K562 (cell line): ENCODE measurements around the gene ERN1. TPM values are rescaled to one million over a fixed set of nuclear protein-coding genes. Genes with fewer than 3 reads are reported as not detected.

Source experiments
- ATAC-seq: fragments of 200-7000 bp; cut with Tn5 transposase; 3 replicates; pipeline ENCODE4 v1.9.1; 2020; ENCODE audit warnings: moderate library complexity
- BruUV-seq: library from RNA; stranded (reverse); fragments of 400-500 nt; replicated peaks from 2 replicates; lab custom pipeline; 2021; lab: Mats Ljungman, UMichigan
- CTCF ChIA-PET: fragments of 300-600 bp; formaldehyde crosslinking; extraction: SDS; loops from one replicate; lab custom pipeline; 2021; ENCODE audit warnings: low intra/inter-chr PET ratio; lab: Yijun Ruan, JAX
- POLR2A ChIA-PET: fragments of 300-600, 350-650 bp; sonication (Branson Sonifier 250); formaldehyde crosslinking; extraction: SDS; loops from one replicate; lab custom pipeline; 2021; ENCODE audit warnings: antibody characterized with exemption, inconsistent platforms; lab: Yijun Ruan, JAX
- DNase-seq, 4 experiments: peaks; one replicate each; pipeline versions ENCODE4 v3.0.0 to v3.0.0-alpha.2; 2011 to 2018; ENCODE audit warnings: low spot score in 3 of 4, mixed read lengths in 3 of 4; ENCODE audit errors: extremely low read depth in 1 of 4
- FAIRE-seq: peaks from 2 replicates; lab custom pipeline; 2011; peaks lifted over from hg19 to GRCh38; lab: Jason Lieb, UNC
- H2AFZ ChIP-seq: 2 replicates; pipeline ENCODE4 v1.6.0; 2011; ENCODE audit warnings: low read depth, low read length, control low read depth, inconsistent platforms
- H3K27ac ChIP-seq: fragments of 200-600 bp; 3 replicates; pipeline ENCODE4 v1.8.0; 2011; ENCODE audit warnings: low read depth, mild to moderate bottlenecking, control low read depth, inconsistent platforms, low read length, moderate library complexity, mixed read lengths; ENCODE audit errors: extremely low read depth
- H3K27me3 ChIP-seq, 2 experiments: fragments of 300-600 bp in 1 of 2; 2 replicates in 1 of 2; 3 replicates in 1 of 2; pipeline versions ENCODE4 v1.6.0 to v1.8.0; 2011; ENCODE audit warnings: inconsistent platforms in 2 of 2, low read length in 2 of 2, mild to moderate bottlenecking in 1 of 2, mixed read lengths in 1 of 2, moderate library complexity in 1 of 2; ENCODE audit not compliant: control insufficient read depth in 2 of 2, insufficient read depth in 2 of 2
- H3K36me3 ChIP-seq: fragments of 300-600 bp; 3 replicates; pipeline ENCODE4 v1.8.0; 2011; ENCODE audit warnings: mild to moderate bottlenecking, low read length, inconsistent platforms; ENCODE audit not compliant: control insufficient read depth, insufficient read depth
- H3K4me1 ChIP-seq, 2 experiments: fragments of 200-600 bp in 1 of 2; replicated peaks in 1 of 2; 2 replicates in 1 of 2; 3 replicates in 1 of 2; pipeline versions ENCODE4 v1.5.1 to v1.8.0; 2011; ENCODE audit warnings: inconsistent platforms in 2 of 2, low read length in 2 of 2, mild to moderate bottlenecking in 1 of 2, mixed read lengths in 1 of 2, moderate library complexity in 1 of 2; ENCODE audit not compliant: control insufficient read depth in 2 of 2, insufficient read depth in 2 of 2
- H3K4me2 ChIP-seq: 2 replicates; pipeline ENCODE4 v1.6.1; 2011; ENCODE audit warnings: low read length, control low read depth, inconsistent platforms, mixed read lengths; ENCODE audit not compliant: insufficient read depth
- H3K4me3 ChIP-seq: fragments of 200-600 bp; sonication (generic), shearing (Covaris generic); 2 replicates; pipeline ENCODE4 v1.5.1; 2016; ENCODE audit warnings: control low read depth, inconsistent platforms
- H3K79me2 ChIP-seq: fragments of 200-600 bp; 3 replicates; pipeline ENCODE4 v1.8.0; 2011; ENCODE audit warnings: low read length, inconsistent platforms; ENCODE audit not compliant: control insufficient read depth, insufficient read depth
- H3K9ac ChIP-seq, 2 experiments: 2 replicates each; pipeline versions ENCODE4 v1.6.0 to v1.6.1; 2011; ENCODE audit warnings: low read depth in 2 of 2, low read length in 2 of 2, control low read depth in 1 of 2, inconsistent platforms in 1 of 2, mild to moderate bottlenecking in 1 of 2, mixed read lengths in 1 of 2; ENCODE audit not compliant: insufficient read depth in 1 of 2
- H3K9me1 ChIP-seq: one replicate; pipeline ENCODE4 v1.6.0; 2011; ENCODE audit warnings: inconsistent platforms, mild to moderate bottlenecking, low read length, moderate library complexity; ENCODE audit not compliant: control insufficient read depth, insufficient read depth
- H3K9me3 ChIP-seq: replicated peaks from 2 replicates; pipeline ENCODE4 v1.5.1; 2011; ENCODE audit warnings: low read depth, low read length, inconsistent platforms; ENCODE audit not compliant: control insufficient read depth, insufficient read depth
- H4K20me1 ChIP-seq: replicated peaks from 2 replicates; pipeline ENCODE4 v1.6.1; 2011; ENCODE audit warnings: low read length, inconsistent platforms, mixed read lengths; ENCODE audit not compliant: control insufficient read depth, insufficient read depth
- DIDO1 ChIP-seq: fragments of 450-650 bp; IDR thresholded peaks from 2 replicates; pipeline ENCODE4 v1.6.1; 2016; ENCODE audit warnings: low read depth, missing biosample characterization, missing genetic modification characterization
- EGR1 ChIP-seq: fragments of 450-650 bp; conservative IDR thresholded peaks from 2 replicates; pipeline ENCODE4 v1.6.1; 2017; ENCODE audit warnings: mild to moderate bottlenecking
- EHMT2 ChIP-seq: fragments of 450-650 bp; IDR thresholded peaks from 2 replicates; pipeline ENCODE4 v1.6.1; 2018; ENCODE audit warnings: antibody characterized with exemption
- EWSR1 ChIP-seq: fragments of 450-650 bp; IDR thresholded peaks from 2 replicates; pipeline ENCODE4 v1.6.1; 2018; ENCODE audit warnings: borderline replicate concordance, mild to moderate bottlenecking, low read depth, moderate library complexity; ENCODE audit not compliant: partially characterized antibody
- HSF4 ChIP-seq: fragments of 250-450 bp; sonication (Bioruptor Pico); IDR thresholded peaks from 2 replicates; pipeline ENCODE4 v2.1.2; 2022; ENCODE audit warnings: mild to moderate bottlenecking, moderate library complexity, borderline replicate concordance
- NFXL1 ChIP-seq: fragments of 450-650 bp; formaldehyde crosslinking; IDR thresholded peaks from 2 replicates; pipeline ENCODE4 v1.4.0; 2021; ENCODE audit warnings: mild to moderate bottlenecking
- TBL1XR1 ChIP-seq, 2 experiments: IDR thresholded peaks; 2 replicates each; pipeline ENCODE4 v1.6.1; 2012; ENCODE audit warnings: improper control_type of control experiment in 2 of 2, low read length in 2 of 2, mild to moderate bottlenecking in 1 of 2
- TEAD4 ChIP-seq, 2 experiments: sonication (generic) in 1 of 2; formaldehyde crosslinking in 1 of 2; IDR thresholded peaks; 2 replicates each; pipeline versions ENCODE4 v1.6.1 to v1.8.0; 2012 to 2022; ENCODE audit warnings: borderline replicate concordance in 1 of 2, inconsistent platforms in 1 of 2, low read length in 1 of 2, mild to moderate bottlenecking in 1 of 2, missing genetic modification reagents in 1 of 2
- ZNF263 ChIP-seq: sonication (generic); formaldehyde crosslinking; IDR thresholded peaks from 2 replicates; pipeline ENCODE4 v1.8.0; 2022; ENCODE audit warnings: mild to moderate bottlenecking, missing genetic modification reagents, borderline replicate concordance
- WGBS: fragments of 100-300 bp; shearing (Covaris generic); methylation state at CpG from one replicate; pipeline ENCODE4 v1.1.6; 2016; ENCODE audit warnings: low coverage, mixed read lengths; ENCODE audit not compliant: insufficient coverage; ENCODE audit errors: missing lambda C conversion rate; 5-methylcytosine and 5-hydroxymethylcytosine counted together
- in situ Hi-C: fragments of 300-500 bp; cut with MboI; formaldehyde crosslinking; loops from 4 replicates; pipeline ENCODE4 v1.15.0; 2018; ENCODE audit warnings: inconsistent platforms, mixed read lengths
- intact Hi-C: fragments of 100-400 bp; cut with micrococcal nuclease; formaldehyde crosslinking; loops from 2 replicates; pipeline ENCODE4 v1.14.2; 2022
- polyA plus RNA-seq, 8 experiments: library from polyadenylated mRNA; depleted of rRNA in 4 of 8; stranded (reverse) in 5 of 8; unstranded in 3 of 8; fragments of >200 nt; fragmentation: Nextera tagmentation in 2 of 8; fragmentation: Illumina TruSeq in 1 of 8; extraction: Ambion mirVana in 2 of 8; extraction: Trizol in 1 of 8; gene quantifications; 2 replicates each; pipeline versions ENCODE4 v1.2.1 to v1.2.3, GENCODE V29; 2011 to 2014; ENCODE audit warnings: inconsistent platforms in 1 of 8, missing spikeins in 1 of 8
- total RNA-seq, 7 experiments: library from RNA; depleted of rRNA in 6 of 7; stranded (reverse); fragments of >200 nt in 6 of 7; fragmentation: Illumina TruSeq in 2 of 7; extraction: Trizol in 2 of 7; gene quantifications; 2 replicates each; pipeline versions ENCODE4 v1.2.1 to v1.2.3, GENCODE V29; 2011 to 2021; ENCODE audit warnings: low replicate concordance in 1 of 7
- TF ChIP-seq, protein P1 (sequence below): sonication (generic); formaldehyde crosslinking; IDR thresholded peaks from 2 replicates; pipeline ENCODE4 v1.8.0; 2022; ENCODE audit warnings: missing genetic modification reagents, mild to moderate bottlenecking, moderate library complexity, borderline replicate concordance
- TF ChIP-seq, protein P2 (sequence below): fragments of 450-650 bp; formaldehyde crosslinking; IDR thresholded peaks from 2 replicates; pipeline ENCODE4 v1.4.0; 2020; ENCODE audit warnings: mild to moderate bottlenecking
- TF ChIP-seq, protein P3 (sequence below): sonication (generic); formaldehyde crosslinking; IDR thresholded peaks from 2 replicates; pipeline ENCODE4 v1.8.0; 2022; ENCODE audit warnings: mild to moderate bottlenecking, missing genetic modification reagents

ERN1 gene
- total and polyA plus RNA-seq, 9 of the 15 experiments (the other 6 are each of a cell fraction or from before 2014, with no cell fraction given), result 2.1 to 22.5 (median 7.3) TPM

DNA sequence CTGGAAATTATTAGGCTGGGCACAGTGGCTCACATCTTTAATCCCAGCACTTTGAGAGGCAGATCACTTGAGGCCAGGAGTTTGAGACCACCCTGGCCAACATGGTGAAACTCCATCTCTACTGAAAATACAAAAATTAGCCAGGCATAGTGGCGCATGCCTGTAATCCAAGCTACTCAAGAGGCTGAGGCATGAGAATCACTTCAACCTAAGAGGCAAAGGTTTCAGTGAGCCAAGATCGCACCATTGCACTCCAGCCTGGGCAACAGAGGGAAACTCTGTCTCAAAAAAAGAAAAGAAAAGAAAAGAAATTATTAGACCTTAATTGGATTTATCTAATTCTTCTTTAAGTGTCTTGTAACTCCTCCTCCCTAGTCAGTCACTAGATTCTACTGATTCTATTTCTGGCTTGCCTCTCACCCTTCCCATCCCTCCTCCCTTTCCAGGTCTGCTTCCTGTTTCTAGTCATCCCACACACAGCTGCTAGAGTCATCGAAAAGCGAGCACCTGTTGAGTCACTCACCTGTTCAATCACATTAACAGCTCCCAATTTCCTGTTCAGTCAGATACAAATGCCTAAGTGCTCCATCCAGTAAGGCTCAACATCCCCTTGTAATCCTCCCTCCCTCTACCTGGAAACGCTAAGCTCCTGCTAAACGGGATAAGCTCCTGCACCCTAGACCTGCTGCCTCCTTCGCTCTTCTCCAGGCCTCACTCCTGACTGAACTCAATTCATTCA lies 34.6 kb downstream of the ERN1 start:
- in situ Hi-C loops, result no loop called here
- Histone ChIP-seq H3K9me1 (no peaks in the 10 kb centered on the region), H3K27me3 (no peaks in the 10 kb centered on the region), H3K27ac (no peak overlapping the region), H4K20me1 (no peaks in the 10 kb centered on the region), H3K9ac (no peak overlapping the region), H3K4me3 (no peak overlapping the region), H2AFZ (no peak overlapping the region), H3K79me2 (no peaks in the 10 kb centered on the region), H3K9me3 (no peaks in the 10 kb centered on the region), H3K4me1 (no peaks in the 10 kb centered on the region), H3K36me3 (peaks cover 13% of the 10 kb centered on the region)
- 80% methylated on average over 7 of the region's 7 CpGs for WGBS
- BruUV-seq, result no TSS peak
- POLR2A ChIA-PET, result interaction anchor here (0.6 to 1.0 kb wide), 3 partner anchors 13 to 188 kb away, joined by 3 read pairs; no protein-coding TSS in a partner anchor
- FAIRE-seq (no peak), DNase-seq (no peak)
- TF ChIP-seq ZNF263, result peak; percentile 89
- TF ChIP-seq, protein P1, sequence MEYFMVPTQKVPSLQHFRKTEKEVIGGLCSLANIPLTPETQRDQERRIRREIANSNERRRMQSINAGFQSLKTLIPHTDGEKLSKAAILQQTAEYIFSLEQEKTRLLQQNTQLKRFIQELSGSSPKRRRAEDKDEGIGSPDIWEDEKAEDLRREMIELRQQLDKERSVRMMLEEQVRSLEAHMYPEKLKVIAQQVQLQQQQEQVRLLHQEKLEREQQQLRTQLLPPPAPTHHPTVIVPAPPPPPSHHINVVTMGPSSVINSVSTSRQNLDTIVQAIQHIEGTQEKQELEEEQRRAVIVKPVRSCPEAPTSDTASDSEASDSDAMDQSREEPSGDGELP, result no peak
- TF ChIP-seq, all 486 proteins: peak for 1
- intact Hi-C loops, result no loop called here
- CTCF ChIA-PET, result no interaction called here
- no peak for ATAC-seq
- H3K4me2 ChIP-seq, result no peak overlapping the region

DNA sequence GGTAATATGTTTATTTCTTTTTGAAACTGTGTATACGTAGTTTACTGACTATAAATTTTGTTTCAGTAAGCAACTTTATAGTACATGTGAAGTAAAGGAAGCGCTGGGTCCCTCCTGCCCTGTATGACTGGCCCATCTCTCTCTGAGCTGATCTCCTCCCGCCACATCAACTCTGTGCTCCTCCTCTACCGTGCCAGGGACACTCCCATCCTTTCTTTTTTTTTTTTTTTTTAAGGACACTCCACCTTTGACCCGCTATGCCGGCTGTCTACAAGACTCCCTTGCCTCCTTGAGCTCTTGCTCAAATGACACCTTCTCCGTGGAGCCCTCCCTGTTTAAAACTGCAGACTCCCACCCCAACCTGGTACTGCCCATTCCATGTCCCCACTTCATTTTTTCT lies 35.5 kb downstream of the ERN1 start:
- H3K27me3 ChIP-seq, result no peaks in the 10 kb centered on the region
- ChIA-PET POLR2A (interaction anchor here (0.6 kb wide), 1 partner anchor 187 kb away, joined by 3 read pairs; no protein-coding TSS in a partner anchor), CTCF (no interaction called here)
- H3K4me3 ChIP-seq, result no peak overlapping the region
- H3K36me3 ChIP-seq, result peaks cover 13% of the 10 kb centered on the region
- no peaks in the 10 kb centered on the region for H4K20me1 ChIP-seq
- no peak overlapping the region for H3K27ac ChIP-seq
- no TSS peak for BruUV-seq
- no peak overlapping the region for H3K4me2 ChIP-seq
- no peaks in the 10 kb centered on the region for H3K9me3 ChIP-seq
- H3K9ac ChIP-seq, result no peak overlapping the region
- intact Hi-C loops, result no loop called here
- ATAC-seq (no peak), DNase-seq (no peak), FAIRE-seq (no peak)
- H3K79me2 ChIP-seq, result no peaks in the 10 kb centered on the region
- no peaks in the 10 kb centered on the region for H3K4me1 ChIP-seq
- in situ Hi-C loops, result no loop called here
- H3K9me1 ChIP-seq, result no peaks in the 10 kb centered on the region
- H2AFZ ChIP-seq, result no peak overlapping the region
- WGBS, result 72% methylated on average over 6 of the region's 7 CpGs
- no peak for TF ChIP-seq EGR1
- TF ChIP-seq HSF4 (CRISPR knock-in tag), result no peak
- no peak for TF ChIP-seq EHMT2
- TF ChIP-seq, protein P2, sequence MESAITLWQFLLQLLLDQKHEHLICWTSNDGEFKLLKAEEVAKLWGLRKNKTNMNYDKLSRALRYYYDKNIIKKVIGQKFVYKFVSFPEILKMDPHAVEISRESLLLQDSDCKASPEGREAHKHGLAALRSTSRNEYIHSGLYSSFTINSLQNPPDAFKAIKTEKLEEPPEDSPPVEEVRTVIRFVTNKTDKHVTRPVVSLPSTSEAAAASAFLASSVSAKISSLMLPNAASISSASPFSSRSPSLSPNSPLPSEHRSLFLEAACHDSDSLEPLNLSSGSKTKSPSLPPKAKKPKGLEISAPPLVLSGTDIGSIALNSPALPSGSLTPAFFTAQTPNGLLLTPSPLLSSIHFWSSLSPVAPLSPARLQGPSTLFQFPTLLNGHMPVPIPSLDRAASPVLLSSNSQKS (CRISPR knock-in tag), result no peak
- TF ChIP-seq NFXL1 (CRISPR knock-in tag), result no peak
- TF ChIP-seq TEAD4 (IDR thresholded peaks at IDR 0.05; ENCODE audit: low read length), result no peak
- TF ChIP-seq TEAD4 (CRISPR knock-in tag; IDR thresholded peaks at IDR 0.05; ENCODE audit: borderline replicate concordance), result no peak
- TF ChIP-seq TBL1XR1 (IDR thresholded peaks at IDR 0.05; ENCODE audit: low read length in 2 of 2), result no peak
- TF ChIP-seq, protein P3, sequence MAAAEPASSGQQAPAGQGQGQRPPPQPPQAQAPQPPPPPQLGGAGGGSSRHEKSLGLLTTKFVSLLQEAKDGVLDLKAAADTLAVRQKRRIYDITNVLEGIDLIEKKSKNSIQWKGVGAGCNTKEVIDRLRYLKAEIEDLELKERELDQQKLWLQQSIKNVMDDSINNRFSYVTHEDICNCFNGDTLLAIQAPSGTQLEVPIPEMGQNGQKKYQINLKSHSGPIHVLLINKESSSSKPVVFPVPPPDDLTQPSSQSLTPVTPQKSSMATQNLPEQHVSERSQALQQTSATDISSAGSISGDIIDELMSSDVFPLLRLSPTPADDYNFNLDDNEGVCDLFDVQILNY (CRISPR knock-in tag), result no peak
- TF ChIP-seq DIDO1, result no peak
- no peak for TF ChIP-seq EWSR1
